DND-41 (cell line): ENCODE data around the gene GABRP.
"Not testable (repeated sequence)": the region's sequence is repeated elsewhere in the genome, so short reads cannot be mapped to it uniquely, and the experiment has no call there.

Experiments used
- ATAC-seq: fragments of 200-7000 bp; cut with Tn5 transposase; 3 replicates; pipeline ENCODE4 v1.9.1; 2021; ENCODE audit warnings: low read depth; ENCODE audit not compliant: insufficient read depth
- DNase-seq: peaks from one replicate; pipeline ENCODE4 v3.0.0-alpha.2; 2020
- H2AFZ ChIP-seq: 2 replicates; pipeline ENCODE4 v1.6.0; 2012; ENCODE audit warnings: low read depth, low read length
- H3K27ac ChIP-seq: 2 replicates; pipeline ENCODE4 v1.5.1; 2012; ENCODE audit warnings: low read length, inconsistent platforms
- H3K27me3 ChIP-seq: fragments of 200-600 bp; sonication (generic); 2 replicates; pipeline ENCODE4 v1.6.0; 2012; ENCODE audit warnings: low read length, mild to moderate bottlenecking, inconsistent platforms; ENCODE audit not compliant: insufficient read depth, poor library complexity
- H3K36me3 ChIP-seq: 2 replicates; pipeline ENCODE4 v1.5.1; 2012; ENCODE audit warnings: low read length, inconsistent platforms; ENCODE audit not compliant: insufficient read depth
- H3K4me1 ChIP-seq: 2 replicates; pipeline ENCODE4 v1.5.1; 2012; ENCODE audit warnings: mild to moderate bottlenecking, low read length; ENCODE audit not compliant: insufficient read depth
- H3K4me2 ChIP-seq: 2 replicates; pipeline ENCODE4 v1.6.0; 2012; ENCODE audit warnings: mild to moderate bottlenecking, moderate library complexity, low read length, inconsistent platforms; ENCODE audit not compliant: insufficient read depth
- H3K4me3 ChIP-seq, 2 experiments: fragments of 200-600 bp in 1 of 2; shearing (Covaris generic) in 1 of 2; 2 replicates each; pipeline ENCODE4 v1.5.1; 2012 to 2016; ENCODE audit warnings: inconsistent platforms in 2 of 2, low read length in 2 of 2, mild to moderate bottlenecking in 2 of 2, low read depth in 1 of 2, moderate library complexity in 1 of 2
- H3K79me2 ChIP-seq: 2 replicates; pipeline ENCODE4 v1.6.0; 2012; ENCODE audit warnings: low read length, inconsistent platforms; ENCODE audit not compliant: insufficient read depth
- H3K9ac ChIP-seq: 2 replicates; pipeline ENCODE4 v1.6.0; 2012; ENCODE audit warnings: low read depth, mild to moderate bottlenecking, inconsistent platforms, low read length, moderate library complexity
- H3K9me3 ChIP-seq: 2 replicates; pipeline ENCODE4 v1.5.1; 2012; ENCODE audit warnings: low read length, moderate library complexity, mild to moderate bottlenecking, inconsistent platforms; ENCODE audit not compliant: insufficient read depth, severe bottlenecking
- H4K20me1 ChIP-seq: 2 replicates; pipeline ENCODE4 v1.6.0; 2012; ENCODE audit warnings: low read length; ENCODE audit not compliant: insufficient read depth
- CTCF ChIP-seq: IDR thresholded peaks from 2 replicates; pipeline ENCODE4 v1.5.1; 2012; ENCODE audit warnings: borderline replicate concordance, low read length, moderate library complexity, mild to moderate bottlenecking; ENCODE audit not compliant: poor library complexity, severe bottlenecking; ENCODE audit errors: extremely low read depth
- EZH2 ChIP-seq: IDR thresholded peaks from 3 replicates; pipeline ENCODE4 v1.6.1; 2012; ENCODE audit warnings: borderline replicate concordance, low read depth, mild to moderate bottlenecking, moderate library complexity, low read length, inconsistent platforms; ENCODE audit not compliant: severe bottlenecking

GABRP gene

GRCh38 chr5:170826117-170826516 lies 42.6 kb downstream of the GABRP start:
- Histone ChIP-seq H3K4me3 (no peak overlapping the region), H4K20me1 (no peaks in the 10 kb centered on the region), H3K36me3 (no peaks in the 10 kb centered on the region), H2AFZ (no peak overlapping the region), H3K4me2 (no peak overlapping the region), H3K27me3 (no peaks in the 10 kb centered on the region), H3K9ac (no peak overlapping the region), H3K79me2 (no peaks in the 10 kb centered on the region), H3K4me1 (no peaks in the 10 kb centered on the region), H3K9me3 (no peaks in the 10 kb centered on the region), H3K27ac (no peak overlapping the region)
- TF ChIP-seq CTCF (no peak), EZH2 (no peak)
- DNase-seq (no peak), ATAC-seq (no peak)

- H4K20me1 ChIP-seq: no peaks in the 10 kb centered on the region
- no peak overlapping the region for H3K4me2 ChIP-seq
- no peaks in the 10 kb centered on the region for H3K9me3 ChIP-seq
- no peak overlapping the region for H3K9ac ChIP-seq
- H2AFZ ChIP-seq: no peak overlapping the region
- no peak for TF ChIP-seq CTCF
- no peak for TF ChIP-seq EZH2
- no peaks in the 10 kb centered on the region for H3K36me3 ChIP-seq
- no peak overlapping the region for H3K27ac ChIP-seq
- no peak overlapping the region for H3K4me3 ChIP-seq
- H3K27me3 ChIP-seq: no peaks in the 10 kb centered on the region
- H3K4me1 ChIP-seq: no peaks in the 10 kb centered on the region
- no peaks in the 10 kb centered on the region for H3K79me2 ChIP-seq
- ATAC-seq: no peak
- no peak for DNase-seq
These were observed 48.7 kb downstream of the GABRP start for GRCh38 chr5:170832241-170832640.

GRCh38 chr5:170833981-170834380 lies 50.5 kb downstream of the GABRP start:
- not testable (repeated sequence) for H4K20me1 ChIP-seq

GRCh38 chr5:170836226-170836625 lies 52.7 kb downstream of the GABRP start:
- no peak overlapping the region for H2AFZ ChIP-seq
- no peaks in the 10 kb centered on the region for H3K36me3 ChIP-seq
- no peaks in the 10 kb centered on the region for H3K27me3 ChIP-seq
- DNase-seq (no peak), ATAC-seq (no peak)
- no peaks in the 10 kb centered on the region for H4K20me1 ChIP-seq
- no peak overlapping the region for H3K4me3 ChIP-seq
- TF ChIP-seq CTCF: no peak
- TF ChIP-seq EZH2: no peak
- no peaks in the 10 kb centered on the region for H3K9me3 ChIP-seq
- no peaks in the 10 kb centered on the region for H3K4me1 ChIP-seq
- H3K4me2 ChIP-seq: no peak overlapping the region
- no peak overlapping the region for H3K27ac ChIP-seq
- H3K79me2 ChIP-seq: no peaks in the 10 kb centered on the region
- no peak overlapping the region for H3K9ac ChIP-seq

More at GRCh38 chr5:170833981-170834380, 50.5 kb downstream of the GABRP start:
- H2AFZ ChIP-seq, H3K4me3 ChIP-seq, H3K79me2 ChIP-seq, H3K9me3 ChIP-seq, H3K9ac ChIP-seq, H3K27ac ChIP-seq, H3K4me1 ChIP-seq, ATAC-seq, H3K36me3 ChIP-seq, H3K4me2 ChIP-seq, DNase-seq, H3K27me3 ChIP-seq: not testable (repeated sequence)
